Astrocyte of the spinal cord (primary cell): ENCODE data around the gene PPIL6.

Experiments
- DNase-seq: peaks from one replicate; pipeline ENCODE4 v3.0.0; 2011; ENCODE audit warnings: low read depth, low spot score
- H3K4me3 ChIP-seq: 2 replicates; pipeline ENCODE4 v1.5.1; 2011; ENCODE audit warnings: low read depth, mild to moderate bottlenecking, low read length, moderate library complexity
- CTCF ChIP-seq: IDR thresholded peaks from 2 replicates; pipeline ENCODE4 v1.5.1; 2012; ENCODE audit warnings: low read depth, mild to moderate bottlenecking, low read length, inconsistent platforms
- in situ Hi-C: cut with HindIII; loops from 2 replicates; pipeline ENCODE4 v1.10.0; 2017; ENCODE audit warnings: low sequenced_read_pairs

PPIL6 gene

GRCh38 chr6:109446072-109446471, 5.6 kb upstream of the PPIL6 start:
- in situ Hi-C loops: no loop called here
- DNase-seq: no peak
- TF ChIP-seq CTCF: no peak
- no peak overlapping the region for H3K4me3 ChIP-seq

GRCh38 chr6:109445382-109445781, 5.0 kb upstream of the PPIL6 start:
- in situ Hi-C loops: no loop called here
- H3K4me3 ChIP-seq: no peak overlapping the region
- no peak for DNase-seq
- no peak for TF ChIP-seq CTCF

- H3K4me3 ChIP-seq: no peak overlapping the region
- in situ Hi-C loops: no loop called here
- DNase-seq: no peak
- TF ChIP-seq CTCF: no peak
Measured at GRCh38 chr6:109443425-109443950, 3.1 kb upstream of the PPIL6 start.

GRCh38 chr6:109442393-109442924, 2.0 kb upstream of the PPIL6 start:
- DNase-seq: no peak
- H3K4me3 ChIP-seq: no peak overlapping the region
- in situ Hi-C loops: no loop called here
- no peak for TF ChIP-seq CTCF

GRCh38 chr6:109441069-109441816, 815 bp upstream of the PPIL6 start:
- in situ Hi-C loops: no loop called here
- H3K4me3 ChIP-seq: peak overlapping the region; percentile 82
- TF ChIP-seq CTCF: peak; percentile 43
- peak; percentile 53 for DNase-seq

GRCh38 chr6:109436041-109436440, 4.4 kb downstream of the PPIL6 start:
- no peak overlapping the region for H3K4me3 ChIP-seq
- TF ChIP-seq CTCF: no peak
- in situ Hi-C loops: no loop called here

More at GRCh38 chr6:109436041-109436440, 4.4 kb downstream of the PPIL6 start:
- no peak for DNase-seq
